ENCODE data around the gene AAK1.
"Not testable (repeated sequence)": the region's sequence is repeated elsewhere in the genome, so short reads cannot be mapped to it uniquely, and the experiment has no call there.

The AAK1 gene

GRCh38 chr2:69624611-69625010 lies 18.9 kb downstream of the AAK1 start:
- no peak overlapping the region for H3K4me3 ChIP-seq (ENCODE audit: low read length)
- no peak for TF ChIP-seq ZNF274 (IDR thresholded peaks at IDR 0.05; ENCODE audit: low read depth, low read length)

GRCh38 chr2:69624131-69624530 lies 19.4 kb downstream of the AAK1 start:
- no peak for TF ChIP-seq ZNF274 (IDR thresholded peaks at IDR 0.05; ENCODE audit: low read depth, low read length)
- H3K4me3 ChIP-seq (ENCODE audit: low read length) = no peak overlapping the region

- H3K4me3 ChIP-seq (ENCODE audit: low read length) = no peak overlapping the region
- TF ChIP-seq ZNF274 (IDR thresholded peaks at IDR 0.05; ENCODE audit: low read depth, low read length) = no peak
Observed at GRCh38 chr2:69623236-69623635, 20.3 kb downstream of the AAK1 start.

GRCh38 chr2:69622805-69623204 lies 20.7 kb downstream of the AAK1 start:
- H3K4me3 ChIP-seq (ENCODE audit: low read length) = not testable (repeated sequence)

- H3K4me3 ChIP-seq (ENCODE audit: low read length) = not testable (repeated sequence)
Observed at GRCh38 chr2:69622017-69622540, 21.5 kb downstream of the AAK1 start.

- no peak for TF ChIP-seq ZNF274 (IDR thresholded peaks at IDR 0.05; ENCODE audit: low read depth, low read length)
- H3K4me3 ChIP-seq (ENCODE audit: low read length) = no peak overlapping the region
Observed at GRCh38 chr2:69621440-69621839, 22.1 kb downstream of the AAK1 start.

- no peak for TF ChIP-seq ZNF274 (IDR thresholded peaks at IDR 0.05; ENCODE audit: low read depth, low read length)
- H3K4me3 ChIP-seq (ENCODE audit: low read length) = no peak overlapping the region
Observed at GRCh38 chr2:69620870-69621269, 22.7 kb downstream of the AAK1 start.

GRCh38 chr2:69619725-69620124 lies 23.8 kb downstream of the AAK1 start:
- no peak for TF ChIP-seq ZNF274 (IDR thresholded peaks at IDR 0.05; ENCODE audit: low read depth, low read length)

GRCh38 chr2:69618362-69618761 lies 25.2 kb downstream of the AAK1 start:
- H3K4me3 ChIP-seq (ENCODE audit: low read length) = no peak overlapping the region
- no peak for TF ChIP-seq ZNF274 (IDR thresholded peaks at IDR 0.05; ENCODE audit: low read depth, low read length)

More at GRCh38 chr2:69619725-69620124, 23.8 kb downstream of the AAK1 start:
- H3K4me3 ChIP-seq (ENCODE audit: low read length) = no peak overlapping the region; the same call in 1 of the 2 replicates

GRCh38 chr2:69617744-69618143 lies 25.8 kb downstream of the AAK1 start:
- TF ChIP-seq ZNF274 (IDR thresholded peaks at IDR 0.05; ENCODE audit: low read depth, low read length) = no peak
- H3K4me3 ChIP-seq (ENCODE audit: low read length) = no peak overlapping the region

GRCh38 chr2:69616755-69617154 lies 26.8 kb downstream of the AAK1 start:
- no peak overlapping the region for H3K4me3 ChIP-seq (ENCODE audit: low read length)
- no peak for TF ChIP-seq ZNF274 (IDR thresholded peaks at IDR 0.05; ENCODE audit: low read depth, low read length)

GRCh38 chr2:69615969-69616368 lies 27.6 kb downstream of the AAK1 start:
- H3K4me3 ChIP-seq (ENCODE audit: low read length) = no peak overlapping the region
- TF ChIP-seq ZNF274 (IDR thresholded peaks at IDR 0.05; ENCODE audit: low read depth, low read length) = no peak

GRCh38 chr2:69615078-69615625 lies 28.4 kb downstream of the AAK1 start:
- H3K4me3 ChIP-seq (ENCODE audit: low read length) = no peak overlapping the region
- TF ChIP-seq ZNF274 (IDR thresholded peaks at IDR 0.05; ENCODE audit: low read depth, low read length) = no peak

GRCh38 chr2:69612707-69613106 lies 30.8 kb downstream of the AAK1 start:
- H3K4me3 ChIP-seq (ENCODE audit: low read length) = no peak overlapping the region
- TF ChIP-seq ZNF274 (IDR thresholded peaks at IDR 0.05; ENCODE audit: low read depth, low read length) = no peak

- H3K4me3 ChIP-seq (ENCODE audit: low read length) = no peak overlapping the region
- TF ChIP-seq ZNF274 (IDR thresholded peaks at IDR 0.05; ENCODE audit: low read depth, low read length) = no peak
Observed at GRCh38 chr2:69612200-69612599, 31.3 kb downstream of the AAK1 start.

GRCh38 chr2:69608109-69608508 lies 35.4 kb downstream of the AAK1 start:
- no peak overlapping the region for H3K4me3 ChIP-seq (ENCODE audit: low read length)
- no peak for TF ChIP-seq ZNF274 (IDR thresholded peaks at IDR 0.05; ENCODE audit: low read depth, low read length)

GRCh38 chr2:69606771-69607170 lies 36.8 kb downstream of the AAK1 start:
- H3K4me3 ChIP-seq (ENCODE audit: low read length) = not testable (repeated sequence)

All from GM08714 (cell line).